D341Med (cell line): ENCODE data around the gene CAMK2D.
A peak's percentile ranks its signal among the peaks of the same experiment; 100 is the strongest.

Experiments
- DNase-seq: peaks from one replicate; pipeline ENCODE4 v3.0.0; 2012; ENCODE audit warnings: low spot score

The CAMK2D gene

DNA sequence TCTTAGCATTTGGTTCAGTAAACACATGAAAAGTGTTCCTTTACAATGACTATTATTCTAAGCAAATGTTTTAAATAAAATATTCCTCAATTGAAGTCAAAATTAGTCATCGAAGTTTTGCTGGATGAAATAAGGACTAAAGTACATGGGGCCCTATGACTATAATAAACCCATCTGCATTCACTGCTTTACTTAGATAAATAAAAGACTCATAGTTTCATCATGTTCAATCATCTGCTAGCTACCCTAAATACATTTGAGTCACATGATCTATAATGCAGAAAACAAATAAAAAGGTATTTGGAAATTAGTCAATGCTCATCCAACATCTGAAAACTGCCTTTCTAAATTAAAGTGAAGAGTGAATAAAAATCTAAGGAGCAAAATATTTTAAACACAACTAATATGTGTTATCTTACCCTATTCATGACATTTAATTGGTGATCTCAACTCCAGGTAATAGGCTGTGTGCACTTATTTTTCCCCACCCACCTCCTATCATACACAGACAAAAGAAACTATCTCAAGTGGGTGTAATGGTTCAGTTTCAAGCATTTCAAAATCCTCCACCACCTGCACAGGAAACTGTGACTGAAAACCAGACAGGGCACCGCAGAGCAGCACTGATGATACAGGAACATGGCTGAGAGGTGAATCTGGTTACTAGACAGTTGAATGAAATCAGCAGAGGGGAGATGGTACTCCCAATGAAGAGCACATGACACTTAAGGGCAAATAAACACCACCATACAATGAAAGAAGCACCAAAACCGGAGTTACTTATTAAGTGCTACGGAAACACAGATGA is 78.6 kb downstream of the CAMK2D start:
- no peak for DNase-seq

DNA sequence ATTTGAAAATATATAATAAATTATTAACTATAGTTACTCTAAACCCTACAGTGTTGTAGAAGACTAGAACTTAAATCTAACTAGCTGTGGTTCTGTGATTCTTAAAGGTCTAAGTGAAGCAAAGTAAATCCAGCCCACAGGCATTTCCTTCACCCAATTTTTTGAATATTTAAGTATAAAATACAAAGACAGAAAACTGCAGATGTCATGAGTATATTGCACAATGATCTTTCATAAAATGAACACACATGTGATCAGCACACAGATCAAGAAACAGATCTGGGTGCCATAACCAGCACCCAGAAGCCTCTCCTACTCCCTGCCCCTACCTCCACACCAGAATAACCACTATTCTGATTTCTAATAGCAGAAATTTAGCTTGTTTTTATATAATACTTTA is 82.9 kb downstream of the CAMK2D start:
- DNase-seq: no peak

DNA sequence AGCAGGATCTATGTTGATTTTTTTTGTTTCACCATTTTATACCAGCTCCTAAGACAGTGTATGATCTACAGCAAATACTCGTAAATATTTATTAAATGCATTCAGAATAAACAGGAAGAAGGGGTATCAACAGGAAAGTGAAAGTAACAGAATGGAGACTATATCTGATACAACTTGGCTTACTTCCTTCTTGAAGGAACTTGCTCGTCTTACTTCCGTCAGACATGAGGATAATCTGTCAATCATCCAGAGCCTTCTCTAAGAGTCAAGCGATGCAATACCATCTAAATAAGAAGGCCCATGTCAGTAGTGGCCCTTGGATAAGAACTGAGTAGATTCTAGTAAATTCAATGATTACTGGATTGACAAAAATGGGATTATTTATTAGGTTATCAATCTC is 84.2 kb downstream of the CAMK2D start:
- DNase-seq: no peak

DNA sequence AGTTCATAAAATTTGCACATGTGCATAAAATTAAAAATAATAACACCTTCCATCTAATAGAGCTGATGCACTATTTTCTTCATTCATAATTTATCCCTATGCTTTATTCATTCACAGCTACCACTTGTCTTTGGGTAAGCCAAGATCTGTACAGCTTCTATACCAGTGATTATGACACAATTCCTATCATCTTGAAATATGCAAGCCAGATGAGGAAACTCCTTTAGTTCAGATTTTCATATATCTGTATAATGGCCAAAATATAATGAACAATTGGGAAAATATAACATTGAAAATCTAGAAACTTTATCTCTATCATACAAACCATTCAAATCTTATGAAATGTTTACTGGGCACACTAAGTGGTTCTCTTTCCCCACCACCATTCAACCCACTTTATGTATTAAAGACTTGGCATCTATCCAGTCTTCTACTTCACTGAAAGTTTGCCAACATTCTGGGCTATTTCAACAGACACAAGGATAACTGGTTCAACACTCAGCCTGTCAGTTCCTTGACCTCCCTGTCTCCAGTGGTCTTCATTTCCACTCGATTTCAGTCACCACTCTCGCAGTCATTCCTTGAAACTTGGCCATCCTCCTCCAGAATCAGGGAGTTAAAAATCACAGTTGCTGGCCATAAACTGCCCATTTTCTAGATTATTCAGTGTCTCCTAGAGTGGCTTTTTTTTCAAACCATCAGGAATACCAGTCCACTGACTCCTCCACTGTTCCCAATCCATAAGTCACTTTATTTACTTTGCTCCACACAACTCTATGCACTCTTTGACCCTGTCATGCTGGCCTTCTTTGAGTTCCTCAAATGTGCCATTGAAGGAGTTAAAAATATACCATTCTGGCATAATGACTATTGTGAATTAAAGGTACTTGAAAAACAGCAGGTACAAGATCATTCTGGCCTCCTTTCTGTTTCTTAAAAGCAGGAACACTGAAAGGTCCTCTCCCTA is 85.5 kb downstream of the CAMK2D start:
- no peak for DNase-seq

DNA sequence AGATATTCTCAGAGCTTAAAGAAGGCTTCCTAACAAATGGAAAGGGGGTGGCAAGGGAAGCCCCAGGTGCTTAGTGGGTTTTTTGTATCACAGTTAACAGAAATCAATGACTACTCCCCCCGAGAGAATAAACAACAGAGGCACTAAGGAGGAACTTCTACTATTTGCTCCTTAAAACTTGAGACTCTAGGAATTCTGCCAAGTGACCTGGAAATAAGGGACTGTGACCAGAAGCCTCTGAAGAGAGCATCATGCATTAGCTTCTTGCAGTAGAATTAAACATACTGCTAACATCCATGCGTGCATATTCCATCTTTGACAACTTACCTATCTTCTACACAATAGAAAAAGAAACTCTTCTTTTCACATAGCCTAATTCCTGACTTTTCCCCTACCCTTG is 86.8 kb downstream of the CAMK2D start:
- DNase-seq: no peak

DNA sequence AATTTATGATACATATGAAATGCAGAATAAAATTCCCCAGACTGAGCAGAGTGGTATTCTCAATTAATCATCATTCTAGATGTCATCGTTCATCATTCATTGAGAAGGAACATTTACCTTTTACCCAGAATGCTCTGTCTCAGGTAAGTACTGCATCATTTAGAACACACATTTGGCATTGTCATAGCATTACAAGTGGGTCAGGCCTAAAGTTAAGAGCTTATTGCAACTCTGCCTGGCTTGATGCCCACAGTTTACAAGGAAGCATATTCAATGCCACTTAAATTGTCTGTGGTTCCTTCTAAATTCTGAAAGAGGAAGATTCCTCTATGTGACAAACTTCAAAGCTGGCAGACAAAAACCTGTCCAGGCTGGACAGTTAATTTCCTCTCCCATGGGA is 87.3 kb downstream of the CAMK2D start:
- no peak for DNase-seq

DNA sequence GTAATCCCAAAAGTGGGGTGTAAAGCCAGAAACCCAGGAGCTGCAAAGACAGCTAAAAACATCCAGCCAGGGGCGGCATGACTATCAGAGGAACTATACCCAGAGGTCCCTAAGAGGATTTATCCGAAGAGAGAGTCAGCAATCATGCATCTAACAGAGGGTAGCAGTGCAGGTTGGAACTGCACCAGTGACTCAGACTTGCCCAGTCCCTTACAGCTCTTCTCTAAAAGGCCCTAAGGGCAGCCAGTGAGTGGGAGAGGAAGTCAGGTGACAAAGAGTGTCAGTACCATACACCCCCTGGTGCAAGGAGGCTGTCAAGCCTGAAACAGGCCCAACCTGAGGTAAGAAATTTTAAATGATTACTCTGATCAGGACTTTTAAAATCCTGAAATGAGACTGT is 88.1 kb downstream of the CAMK2D start:
- peak; percentile 33 for DNase-seq

DNA sequence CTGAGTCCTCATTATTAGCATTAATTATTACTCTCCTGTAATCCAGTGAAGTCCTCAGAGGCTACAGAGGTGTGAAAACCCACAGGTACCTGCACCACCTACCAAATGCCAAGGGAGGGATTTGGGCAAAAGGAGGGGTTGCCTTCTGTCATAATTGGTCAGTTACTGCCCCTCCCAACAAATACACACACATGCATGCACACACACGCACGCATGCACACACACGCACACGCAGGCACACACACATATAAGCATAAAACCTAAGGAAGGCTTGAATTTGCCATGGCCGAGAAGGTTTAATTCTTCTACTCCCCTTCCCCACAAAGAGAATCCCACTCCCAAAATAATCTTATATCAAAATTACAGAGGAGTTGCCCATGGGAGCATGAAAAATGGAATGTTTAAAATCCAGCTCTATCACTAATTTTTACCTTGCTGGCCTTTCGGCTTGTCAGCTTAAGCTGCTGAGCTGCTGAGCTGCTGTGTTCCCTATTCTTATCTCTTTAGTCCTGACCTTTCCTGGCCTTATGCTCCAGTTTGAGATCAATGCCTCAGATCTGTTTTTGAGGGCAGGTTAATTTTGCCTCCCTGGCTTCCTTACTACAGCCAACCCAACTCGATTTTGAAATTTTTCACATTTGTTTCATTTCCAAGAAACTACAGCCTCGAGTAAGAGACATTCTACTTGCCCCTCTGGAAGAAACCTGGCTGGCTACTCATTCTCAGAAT is 95.0 kb downstream of the CAMK2D start:
- no peak for DNase-seq

DNA sequence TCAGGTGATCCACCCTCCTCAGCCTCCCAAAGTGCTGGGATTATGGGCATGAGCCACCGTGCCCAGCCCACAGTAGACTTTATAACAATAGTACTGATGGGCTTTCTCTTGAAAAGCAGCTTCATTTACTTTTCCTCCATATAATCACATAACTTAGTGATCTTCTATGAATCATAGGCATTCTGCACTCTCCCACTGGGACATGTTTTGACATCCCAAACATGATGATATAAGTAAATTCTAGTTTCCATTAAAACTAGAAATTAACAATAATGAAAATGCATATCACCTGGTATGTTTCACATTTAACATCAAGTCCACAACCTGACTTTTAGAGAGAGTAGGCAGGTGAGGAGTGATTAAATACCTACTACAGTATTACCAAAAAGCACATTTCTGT is 96.5 kb downstream of the CAMK2D start:
- no peak for DNase-seq

DNA sequence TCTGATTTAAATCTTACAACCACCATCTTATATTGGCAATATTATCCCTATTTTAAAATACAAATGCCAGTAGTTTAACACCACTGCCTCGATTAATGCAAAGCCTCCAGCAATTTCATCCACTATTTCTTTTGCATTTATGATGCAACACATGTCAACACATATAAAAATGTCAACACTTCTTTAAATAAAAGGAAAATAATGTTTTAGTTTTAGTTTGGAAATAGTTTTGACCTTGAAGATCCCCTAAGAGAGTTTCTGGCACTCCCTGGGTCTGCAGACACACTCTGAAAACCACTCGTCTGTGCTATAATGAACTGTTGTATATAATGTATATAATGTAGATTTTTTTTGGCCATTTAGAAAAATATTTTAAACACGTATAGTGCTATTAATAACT is 99.0 kb downstream of the CAMK2D start:
- no peak for DNase-seq

DNA sequence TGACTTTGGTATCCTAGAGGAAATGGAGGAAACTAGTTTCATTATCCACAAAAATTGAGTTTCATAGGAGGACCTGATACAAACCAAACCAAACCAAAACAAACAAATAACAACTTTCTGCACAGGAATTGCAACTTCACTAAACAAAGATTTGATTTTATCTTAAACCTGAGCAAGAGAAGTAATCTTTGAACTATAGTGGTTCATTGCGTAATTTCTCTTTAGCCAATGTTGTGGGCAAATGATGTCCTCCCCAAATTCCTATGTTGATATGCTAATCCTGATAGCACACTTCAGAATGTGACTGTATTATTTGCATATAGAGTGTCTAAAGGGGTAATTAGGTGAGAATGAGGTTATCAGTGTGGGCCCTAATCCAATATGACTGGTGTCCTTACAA is 102.4 kb downstream of the CAMK2D start:
- no peak for DNase-seq

DNA sequence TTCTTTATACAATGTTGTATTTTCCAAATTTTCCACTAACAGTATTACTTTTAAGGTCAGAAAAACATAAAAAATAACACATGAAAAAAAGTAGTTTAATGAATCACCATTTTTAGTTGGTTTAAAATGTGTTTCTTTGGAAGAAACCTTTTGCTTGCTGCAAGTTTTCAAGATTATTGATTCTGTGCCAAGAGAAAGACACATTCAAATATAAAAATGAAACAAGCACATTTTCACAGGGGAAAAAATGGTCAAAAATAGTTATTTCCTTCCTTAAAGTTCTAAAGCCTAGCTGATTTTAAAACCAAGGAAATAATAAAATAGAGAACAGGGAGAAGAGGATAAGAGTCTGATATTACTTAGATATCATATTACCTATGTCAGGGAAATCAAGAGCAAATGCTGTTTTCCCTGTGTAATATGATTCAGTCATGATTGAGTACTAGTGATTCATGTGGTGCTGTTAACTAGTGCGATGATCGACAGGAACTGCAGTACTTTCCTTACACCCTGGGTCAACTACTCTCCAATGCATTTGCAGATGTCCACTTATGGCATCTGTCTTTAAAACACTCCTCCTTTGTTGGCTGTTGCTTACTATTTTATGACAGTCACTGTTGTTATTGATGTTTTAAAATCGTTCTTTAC is 103.8 kb downstream of the CAMK2D start:
- DNase-seq: no peak

DNA sequence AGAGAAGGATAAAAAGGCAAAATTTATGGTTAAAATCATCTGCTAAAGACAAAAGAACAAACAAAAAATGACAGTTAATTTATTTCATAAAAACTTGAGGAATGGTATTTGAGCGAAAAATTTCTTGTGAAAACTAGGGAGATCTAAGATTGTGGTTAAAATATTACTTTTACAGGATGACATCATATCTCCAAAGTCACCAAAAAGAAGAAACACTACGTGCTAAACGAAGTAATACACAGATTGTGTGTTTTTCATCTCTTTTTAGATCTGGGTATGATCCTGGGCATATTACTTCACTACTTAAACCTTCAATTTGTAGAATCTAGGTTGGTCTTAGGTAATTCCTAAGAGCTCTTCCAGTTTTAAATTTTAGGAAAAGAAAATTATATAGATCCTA is 107.7 kb downstream of the CAMK2D start:
- no peak for DNase-seq

DNA sequence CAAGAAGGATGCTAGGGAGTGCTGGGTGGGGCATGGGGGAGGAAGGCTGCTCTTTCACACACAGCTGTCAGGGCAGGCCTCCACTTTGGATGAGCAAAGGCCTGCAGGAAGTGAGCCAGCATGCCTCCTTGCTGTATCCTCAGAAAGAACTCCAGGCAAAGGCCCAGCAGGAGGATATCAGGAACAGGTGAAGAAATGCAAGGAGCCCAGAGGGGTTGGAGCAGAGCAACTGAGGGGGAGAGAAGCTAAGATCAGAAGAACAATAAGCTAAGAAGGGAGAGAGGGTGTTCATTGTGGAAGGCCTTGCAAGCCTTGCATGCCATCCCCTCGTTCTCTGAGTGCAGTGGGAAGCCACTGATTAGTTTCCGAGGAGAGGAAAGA is 115.1 kb downstream of the CAMK2D start:
- no peak for DNase-seq

DNA sequence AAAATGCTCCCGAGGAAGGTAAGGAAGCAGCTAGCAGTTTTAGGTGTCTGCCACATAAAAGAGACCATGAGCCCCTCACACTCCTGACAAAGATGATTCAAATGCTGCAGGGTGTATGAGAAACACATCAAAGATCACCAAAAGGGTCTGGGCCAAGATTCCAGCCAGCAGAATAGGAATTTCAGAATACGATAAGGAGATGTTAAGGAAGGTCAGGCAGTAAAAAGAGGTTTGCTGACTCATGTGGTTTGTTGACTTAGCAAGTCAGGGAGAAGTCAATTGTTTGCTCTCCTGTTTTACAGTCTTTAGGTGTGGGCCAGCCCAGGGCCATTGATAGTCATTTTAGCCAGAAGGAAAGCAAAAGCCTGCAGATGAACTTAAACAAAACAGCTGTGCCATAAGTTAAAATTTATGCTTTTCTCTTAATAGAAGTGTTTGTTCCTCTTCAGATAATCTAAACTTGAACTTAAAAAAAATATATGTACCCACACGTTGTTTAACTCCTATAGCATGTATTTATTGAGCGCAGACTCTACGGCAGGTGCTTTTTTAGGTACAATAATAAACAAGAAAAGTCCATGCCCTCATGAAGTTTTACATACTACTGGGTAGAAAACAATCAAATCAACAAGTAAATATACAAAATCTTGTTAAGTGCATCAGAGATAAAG is 115.6 kb downstream of the CAMK2D start:
- DNase-seq: no peak

DNA sequence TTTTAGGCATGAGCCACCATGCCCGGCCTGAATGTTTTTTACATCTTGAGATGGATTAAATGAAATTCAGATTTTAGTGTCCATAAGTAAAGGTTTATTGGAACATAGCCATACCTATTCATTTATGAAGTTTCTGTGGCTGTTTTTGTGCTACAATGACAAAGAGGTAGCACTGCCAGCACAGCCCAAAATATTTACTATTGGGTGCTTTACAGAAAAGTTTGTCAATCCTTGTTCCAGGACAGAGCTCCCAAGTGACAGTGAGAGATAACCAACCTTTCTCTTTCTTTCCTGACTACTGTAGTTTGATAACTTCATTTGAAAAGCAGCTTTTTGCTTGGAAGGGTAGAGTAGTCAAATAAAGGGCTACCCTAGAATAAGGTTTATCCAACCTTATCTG is 116.2 kb downstream of the CAMK2D start:
- no peak for DNase-seq

DNA sequence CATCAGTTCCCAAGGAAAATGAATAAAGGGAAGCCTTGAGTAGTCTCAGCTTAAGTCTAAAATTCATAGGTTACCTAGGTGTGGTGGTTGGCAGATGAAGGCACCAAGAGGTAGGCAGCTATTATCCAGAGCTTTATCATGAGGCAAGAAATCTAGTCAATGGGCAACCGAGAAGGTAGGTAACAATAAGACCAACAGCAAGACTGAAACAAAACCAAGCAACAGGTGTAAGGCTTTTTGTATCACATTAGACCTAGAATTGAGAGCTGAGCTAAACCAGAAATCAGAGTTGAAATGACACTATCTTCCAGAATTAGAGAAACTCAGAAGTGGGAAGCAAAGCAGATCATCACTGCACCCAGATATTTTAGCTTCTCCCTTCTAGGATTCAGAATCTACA is 117.1 kb downstream of the CAMK2D start:
- no peak for DNase-seq

DNA sequence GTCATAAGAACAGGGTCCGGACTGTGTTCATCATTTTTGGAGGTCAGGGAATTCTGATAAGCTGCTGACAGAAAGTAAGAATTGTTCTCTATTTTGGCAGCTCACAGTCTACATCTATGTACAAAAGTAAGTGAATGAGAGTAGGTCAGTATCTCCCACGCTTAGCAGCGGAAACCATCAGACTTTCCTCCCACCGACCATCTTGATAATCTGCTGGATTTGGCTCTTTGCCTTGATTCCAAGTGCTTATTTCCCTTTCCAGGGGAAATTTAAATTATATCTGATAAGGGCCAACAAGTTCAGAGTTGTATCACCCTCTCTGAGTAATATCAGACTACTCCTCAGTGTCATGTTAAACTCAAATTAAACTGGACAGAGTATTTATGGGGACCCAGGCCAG is 118.0 kb downstream of the CAMK2D start:
- no peak for DNase-seq

DNA sequence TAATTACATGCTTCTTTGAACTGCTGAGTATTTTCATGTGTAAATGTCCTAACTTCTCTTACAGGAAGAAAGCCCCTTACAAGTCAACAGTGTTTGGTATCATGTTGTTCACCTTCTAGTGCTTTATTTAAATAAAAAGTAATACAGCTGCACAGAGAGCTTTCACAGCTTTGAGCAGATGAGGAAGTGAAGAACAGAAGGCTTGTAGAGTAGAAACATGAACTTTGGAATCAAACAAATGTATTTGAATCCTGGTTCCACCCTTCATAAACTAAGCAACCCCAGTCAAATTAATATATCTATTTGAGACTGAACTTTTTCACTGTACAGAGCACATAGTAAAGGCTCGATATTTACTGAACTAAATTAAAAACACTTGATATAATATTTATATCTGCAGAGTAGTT is 120.5 kb downstream of the CAMK2D start:
- DNase-seq: no peak

DNA sequence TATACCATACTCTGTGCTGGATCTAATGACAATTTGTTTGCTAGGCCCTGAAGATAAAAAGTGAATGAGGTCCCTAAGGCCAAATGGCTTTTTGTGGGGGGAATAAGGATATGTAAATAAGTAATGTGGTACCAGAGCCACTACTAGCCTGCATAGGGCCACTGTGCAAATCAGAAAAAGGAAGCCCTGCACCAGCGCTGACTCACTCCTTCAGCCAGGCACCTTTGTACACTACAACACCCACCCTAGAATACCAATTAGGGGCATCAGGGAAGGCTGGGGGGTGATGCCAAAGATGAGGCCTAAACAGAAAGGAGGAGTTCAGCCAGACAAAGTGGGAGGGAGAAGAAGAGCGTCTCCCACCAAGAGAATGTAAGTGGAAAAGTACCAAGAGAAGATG is 122.2 kb downstream of the CAMK2D start:
- no peak for DNase-seq

DNA sequence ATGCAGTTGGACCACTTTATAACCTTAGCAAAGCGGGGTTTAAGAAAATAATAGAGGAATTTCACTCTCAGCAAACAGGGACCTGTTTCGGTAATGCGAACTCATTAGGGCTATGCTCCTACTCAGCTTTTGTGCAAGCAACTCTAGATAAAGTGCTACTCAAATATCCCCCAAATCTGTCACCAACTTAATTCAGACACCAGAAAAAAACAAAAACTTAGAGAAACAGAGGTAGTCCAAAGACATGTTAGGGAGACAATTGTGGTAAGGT is 123.0 kb downstream of the CAMK2D start:
- DNase-seq: no peak
